ENCODE measurements around the gene TTC31.
"Not testable (repeated sequence)": the region's sequence is repeated elsewhere in the genome, so short reads cannot be mapped to it uniquely, and the experiment has no call there.

The TTC31 gene

GRCh38 chr2:74464406-74464805, 18.5 kb upstream of the TTC31 start:
- no peak for TF ChIP-seq CTCF (IDR thresholded peaks at IDR 0.05; ENCODE audit: extremely low read depth, insufficient read depth, missing control alignments)
- in situ Hi-C loops (cut with MboI; ENCODE audit: low pct_unique_long_range_greater_than_20kb, low sequenced_read_pairs, unreplicated experiment): no loop called here
- no peak for DNase-seq (ENCODE audit: low spot score)

DNA sequence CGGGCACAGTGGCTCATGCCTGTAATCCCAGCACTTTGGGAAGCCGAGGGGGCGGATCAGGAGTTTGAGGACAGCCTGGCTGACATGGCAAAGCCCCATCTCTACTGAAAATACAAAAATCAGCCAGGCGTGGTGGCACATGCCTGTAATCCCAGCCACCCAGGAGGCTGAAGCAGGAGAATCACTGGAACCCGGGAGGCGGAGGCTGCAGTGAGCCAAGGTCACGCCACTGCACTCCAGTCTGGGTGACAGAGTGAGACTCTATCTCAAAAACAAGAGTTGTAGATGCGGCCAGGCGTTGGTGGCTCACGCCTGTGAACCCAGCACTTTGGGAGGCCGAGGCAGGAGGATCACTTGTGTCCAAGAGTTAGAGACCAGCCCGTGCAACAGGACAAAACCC, 12.1 kb upstream of the TTC31 start:
- DNase-seq (ENCODE audit: low spot score); in situ Hi-C loops (cut with MboI; ENCODE audit: low pct_unique_long_range_greater_than_20kb, low sequenced_read_pairs, unreplicated experiment): not testable (repeated sequence)

- peak; percentile 5 for DNase-seq (ENCODE audit: low spot score)
- TF ChIP-seq CTCF (IDR thresholded peaks at IDR 0.05; ENCODE audit: extremely low read depth, insufficient read depth, missing control alignments): no peak
- in situ Hi-C loops (cut with MboI; ENCODE audit: low pct_unique_long_range_greater_than_20kb, low sequenced_read_pairs, unreplicated experiment): no loop called here
Measured at GRCh38 chr2:74471332-74472065, 11.4 kb upstream of the TTC31 start.

GRCh38 chr2:74472086-74472944, 10.6 kb upstream of the TTC31 start, which contains the start of gene MRPL53:
TSS of gene MRPL53 (minus strand) at chr2:74472680. CDS start at chr2:74472660, 20 bp downstream.
- TF ChIP-seq CTCF (IDR thresholded peaks at IDR 0.05; ENCODE audit: extremely low read depth, insufficient read depth, missing control alignments): no peak
- peak; percentile 86 for DNase-seq (ENCODE audit: low spot score)
- in situ Hi-C loops (cut with MboI; ENCODE audit: low pct_unique_long_range_greater_than_20kb, low sequenced_read_pairs, unreplicated experiment): no loop called here

GRCh38 chr2:74472945-74473258, 10.0 kb upstream of the TTC31 start:
- TF ChIP-seq CTCF (IDR thresholded peaks at IDR 0.05; ENCODE audit: extremely low read depth, insufficient read depth, missing control alignments): no peak
- in situ Hi-C loops (cut with MboI; ENCODE audit: low pct_unique_long_range_greater_than_20kb, low sequenced_read_pairs, unreplicated experiment): no loop called here

GRCh38 chr2:74474481-74474880, 8.4 kb upstream of the TTC31 start:
- TF ChIP-seq CTCF (IDR thresholded peaks at IDR 0.05; ENCODE audit: extremely low read depth, insufficient read depth, missing control alignments): no peak
- DNase-seq (ENCODE audit: low spot score): no peak
- in situ Hi-C loops (cut with MboI; ENCODE audit: low pct_unique_long_range_greater_than_20kb, low sequenced_read_pairs, unreplicated experiment): no loop called here

More at GRCh38 chr2:74472945-74473258, 10.0 kb upstream of the TTC31 start:
- DNase-seq (ENCODE audit: low spot score): peak; percentile 14

- no peak for DNase-seq (ENCODE audit: low spot score)
- TF ChIP-seq CTCF (IDR thresholded peaks at IDR 0.05; ENCODE audit: extremely low read depth, insufficient read depth, missing control alignments): peak; percentile 46
- in situ Hi-C loops (cut with MboI; ENCODE audit: low pct_unique_long_range_greater_than_20kb, low sequenced_read_pairs, unreplicated experiment): loop anchor here (25.0 kb wide), 1 partner anchor 112 kb away; no protein-coding TSS in a partner anchor
Measured at GRCh38 chr2:74474899-74475298, 8.0 kb upstream of the TTC31 start.
